BLaER1 (cell line): ENCODE data around the gene MPZL2.
A peak's percentile ranks its signal among the peaks of the same experiment; 100 is the strongest.

Experiments
- H3K27ac ChIP-seq: shearing (Covaris generic); formaldehyde crosslinking; 2 replicates; pipeline ENCODE4 v1.8.1; 2022
- H3K27me3 ChIP-seq: shearing (Covaris generic); formaldehyde crosslinking; 2 replicates; pipeline ENCODE4 v1.8.1; 2022
- H3K36me3 ChIP-seq: shearing (Covaris generic); formaldehyde crosslinking; 2 replicates; pipeline ENCODE4 v1.8.1; 2022
- H3K4me1 ChIP-seq: shearing (Covaris generic); formaldehyde crosslinking; 2 replicates; pipeline ENCODE4 v1.8.1; 2022
- H3K4me2 ChIP-seq: shearing (Covaris generic); formaldehyde crosslinking; 2 replicates; pipeline ENCODE4 v1.8.1; 2022
- H3K4me3 ChIP-seq: shearing (Covaris generic); formaldehyde crosslinking; 2 replicates; pipeline ENCODE4 v1.8.1; 2022
- H3K9ac ChIP-seq: shearing (Covaris generic); formaldehyde crosslinking; 2 replicates; pipeline ENCODE4 v1.8.1; 2022
- H3K9me3 ChIP-seq: shearing (Covaris generic); formaldehyde crosslinking; 2 replicates; pipeline ENCODE4 v1.8.1; 2022
- H4K20me1 ChIP-seq: shearing (Covaris generic); formaldehyde crosslinking; 2 replicates; pipeline ENCODE4 v1.8.1; 2022
- Cebpa-rat ChIP-seq: shearing (Covaris generic); IDR thresholded peaks from 2 replicates; pipeline ENCODE4 v1.8.1; 2022

Gene MPZL2

DNA sequence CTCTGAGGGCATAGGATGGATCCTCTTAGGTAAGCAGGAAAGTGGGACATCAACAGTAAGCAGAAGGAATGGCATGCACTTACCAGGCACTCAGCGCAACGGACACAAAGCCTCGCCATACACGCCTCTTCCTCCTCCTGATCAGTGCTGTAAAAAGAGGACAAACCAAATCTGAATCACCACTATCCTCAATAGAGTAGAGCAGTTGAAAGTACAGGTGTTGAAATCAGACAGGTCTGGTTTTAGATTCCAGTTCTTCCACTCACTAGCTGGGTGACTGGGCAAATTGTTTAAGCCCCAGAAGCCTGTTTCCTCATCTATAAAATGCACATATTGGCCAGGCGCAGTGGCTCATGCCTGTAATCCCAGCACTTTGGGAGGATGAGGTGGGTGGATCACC is 30.7 kb downstream of the MPZL2 start:
- H3K4me3 ChIP-seq, result no peak overlapping the region
- H4K20me1 ChIP-seq, result no peaks in the 10 kb centered on the region
- peaks cover 17% of the 10 kb centered on the region for H3K4me1 ChIP-seq
- no peaks in the 10 kb centered on the region for H3K27me3 ChIP-seq
- no peak overlapping the region for H3K4me2 ChIP-seq
- no peak for TF ChIP-seq Cebpa-rat
- H3K27ac ChIP-seq, result no peak overlapping the region
- H3K9me3 ChIP-seq, result no peaks in the 10 kb centered on the region
- no peak overlapping the region for H3K9ac ChIP-seq
- no peaks in the 10 kb centered on the region for H3K36me3 ChIP-seq

DNA sequence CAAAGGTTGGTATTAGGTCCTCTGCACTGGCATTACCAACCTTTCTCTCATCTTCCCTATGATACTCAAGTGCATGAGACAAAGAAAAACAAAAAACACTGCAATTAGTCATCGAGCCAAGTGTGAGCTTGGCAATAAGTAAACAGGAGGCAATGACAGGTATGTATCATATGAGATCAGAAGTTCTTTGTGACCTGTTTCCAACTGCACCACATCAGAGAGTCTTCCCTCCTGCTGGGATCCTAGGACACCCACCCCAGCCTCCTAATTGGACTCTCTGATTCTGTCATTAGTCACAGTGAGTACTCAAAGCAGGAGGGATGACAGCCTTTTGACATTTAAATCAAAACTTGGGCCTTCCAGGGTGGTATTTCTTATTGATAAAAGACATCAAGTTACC is 31.4 kb downstream of the MPZL2 start:
- Histone ChIP-seq H4K20me1 (no peaks in the 10 kb centered on the region), H3K27me3 (no peaks in the 10 kb centered on the region), H3K9me3 (no peaks in the 10 kb centered on the region), H3K4me3 (no peak overlapping the region), H3K36me3 (no peaks in the 10 kb centered on the region), H3K9ac (no peak overlapping the region), H3K27ac (no peak overlapping the region), H3K4me2 (no peak overlapping the region), H3K4me1 (peaks cover 24% of the 10 kb centered on the region)
- TF ChIP-seq Cebpa-rat, result no peak

DNA sequence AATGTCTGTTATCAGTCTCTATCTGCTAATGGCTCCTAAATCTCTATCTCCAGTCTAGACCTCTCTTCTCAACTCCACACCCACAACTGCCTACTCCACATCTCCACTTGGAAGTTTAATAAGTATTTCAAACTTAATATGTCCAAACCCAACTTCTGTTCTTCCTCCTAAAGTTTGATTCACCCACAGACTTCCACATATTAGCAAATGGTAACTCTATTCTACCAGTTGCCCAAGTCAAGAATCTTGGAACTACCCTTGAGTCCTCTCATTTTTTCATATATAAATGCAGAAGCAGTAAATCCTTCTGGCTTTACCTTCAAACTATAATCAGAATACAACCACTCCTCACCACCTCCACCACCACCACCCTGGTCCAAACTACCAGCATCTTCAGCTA is 32.6 kb downstream of the MPZL2 start:
- Histone ChIP-seq H3K4me2 (no peak overlapping the region), H3K4me1 (peaks cover 35% of the 10 kb centered on the region), H4K20me1 (no peaks in the 10 kb centered on the region), H3K9me3 (no peaks in the 10 kb centered on the region), H3K4me3 (no peak overlapping the region), H3K9ac (no peak overlapping the region), H3K27ac (no peak overlapping the region), H3K27me3 (no peaks in the 10 kb centered on the region), H3K36me3 (no peaks in the 10 kb centered on the region)
- TF ChIP-seq Cebpa-rat, result no peak

DNA sequence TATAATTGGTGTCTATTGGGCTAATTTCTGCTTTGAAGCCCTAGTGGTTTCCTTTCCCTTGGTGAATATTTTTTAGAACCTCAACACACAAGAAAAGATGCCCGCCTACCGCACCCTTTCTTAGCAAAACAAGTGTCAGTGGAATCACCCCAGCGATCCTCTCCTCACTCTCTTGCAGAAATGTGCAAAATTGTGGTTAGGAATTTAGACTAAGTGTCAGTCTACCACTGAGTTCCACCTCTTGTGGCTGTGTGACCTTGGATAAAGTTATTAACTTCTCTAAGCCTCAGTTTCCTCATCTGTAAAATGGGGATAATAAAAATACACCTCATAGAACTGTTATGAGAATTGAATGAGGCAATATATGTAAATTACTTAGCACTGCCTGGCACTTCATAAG is 34.0 kb downstream of the MPZL2 start:
- Histone ChIP-seq H3K4me3 (no peak overlapping the region), H3K9me3 (no peaks in the 10 kb centered on the region), H3K9ac (no peak overlapping the region), H4K20me1 (no peaks in the 10 kb centered on the region), H3K27me3 (no peaks in the 10 kb centered on the region), H3K4me1 (peaks cover 40% of the 10 kb centered on the region), H3K36me3 (no peaks in the 10 kb centered on the region), H3K27ac (no peak overlapping the region), H3K4me2 (peak overlapping the region; percentile 38)
- TF ChIP-seq Cebpa-rat, result no peak

DNA sequence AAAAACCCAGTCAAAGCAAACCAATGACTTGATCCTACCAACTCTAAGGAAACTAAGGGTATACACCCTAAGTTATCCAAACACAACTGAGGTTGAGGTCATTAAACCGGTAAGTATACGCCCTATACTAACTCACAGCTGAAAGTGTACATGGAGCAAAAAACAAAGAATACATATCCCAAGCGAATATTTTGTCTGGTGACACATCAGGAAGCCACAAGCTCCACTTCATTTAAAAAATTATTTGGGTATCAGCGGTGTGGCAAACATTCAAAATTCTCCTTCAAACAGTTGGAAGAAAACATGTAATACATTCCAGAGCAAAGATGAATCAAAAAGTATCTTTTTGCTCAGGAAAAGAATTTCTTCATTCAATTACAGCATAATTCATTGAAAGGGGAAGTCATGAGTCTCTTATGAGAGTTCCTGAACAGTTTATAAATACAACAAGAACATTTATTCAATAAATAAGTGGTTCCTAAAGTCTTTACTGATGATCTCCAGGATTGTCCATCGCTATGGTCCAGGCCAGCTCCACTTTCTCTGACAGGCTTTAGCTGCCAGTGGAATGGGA is 34.7 kb downstream of the MPZL2 start:
- TF ChIP-seq Cebpa-rat, result no peak
- no peaks in the 10 kb centered on the region for H3K27me3 ChIP-seq
- H3K27ac ChIP-seq, result no peak overlapping the region
- no peak overlapping the region for H3K9ac ChIP-seq
- no peaks in the 10 kb centered on the region for H4K20me1 ChIP-seq
- H3K4me2 ChIP-seq, result peak overlapping the region; percentile 38
- no peaks in the 10 kb centered on the region for H3K9me3 ChIP-seq
- H3K4me1 ChIP-seq, result peaks cover 48% of the 10 kb centered on the region
- H3K4me3 ChIP-seq, result no peak overlapping the region
- no peaks in the 10 kb centered on the region for H3K36me3 ChIP-seq

DNA sequence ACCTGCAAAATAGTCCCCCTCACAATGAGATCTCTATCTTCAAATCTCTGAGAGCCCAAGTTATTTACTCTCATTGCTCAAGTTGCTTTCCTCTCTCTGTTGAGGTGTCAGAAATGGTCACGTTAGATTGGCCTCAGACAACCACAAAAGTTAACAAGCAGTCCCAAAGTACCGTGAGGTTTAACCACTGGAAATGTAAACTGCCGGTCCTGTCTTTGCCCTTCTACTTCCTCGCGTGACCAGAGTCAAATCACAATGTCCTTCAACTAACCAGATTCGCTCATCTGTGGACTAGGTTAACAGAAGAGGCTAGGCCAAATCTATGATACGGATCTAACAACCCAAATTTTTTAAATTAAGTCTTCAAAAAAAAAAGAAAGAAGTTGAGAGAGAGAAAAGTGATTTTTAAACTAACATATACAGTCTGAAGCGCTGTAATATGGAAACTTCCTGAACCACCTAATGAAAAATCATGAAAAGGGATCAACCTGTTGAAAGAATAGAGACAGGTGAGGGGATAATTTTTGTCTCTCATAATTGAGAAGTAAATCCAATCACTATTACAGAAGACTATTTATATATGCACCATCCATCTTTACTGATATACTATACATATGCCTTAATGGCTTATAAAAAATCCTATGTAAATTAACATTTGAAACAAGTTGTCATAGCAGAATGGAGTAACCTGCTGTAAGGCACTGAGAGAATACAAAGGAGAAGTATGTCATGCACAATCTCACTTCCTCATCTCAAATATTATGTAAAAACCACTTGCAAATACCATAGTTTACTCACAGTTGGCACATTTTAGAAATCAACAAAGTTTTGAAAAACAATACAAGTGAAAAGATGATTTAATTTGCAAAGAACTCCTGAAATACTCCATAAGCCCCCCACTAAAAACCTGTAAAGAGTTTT is 36.0 kb downstream of the MPZL2 start:
- Histone ChIP-seq H3K27ac (no peak overlapping the region), H3K9ac (no peak overlapping the region), H3K4me2 (peak overlapping the region; percentile 50), H3K27me3 (no peaks in the 10 kb centered on the region), H3K4me3 (no peak overlapping the region), H3K36me3 (no peaks in the 10 kb centered on the region), H3K9me3 (no peaks in the 10 kb centered on the region), H4K20me1 (no peaks in the 10 kb centered on the region), H3K4me1 (peaks cover 57% of the 10 kb centered on the region)
- no peak for TF ChIP-seq Cebpa-rat

DNA sequence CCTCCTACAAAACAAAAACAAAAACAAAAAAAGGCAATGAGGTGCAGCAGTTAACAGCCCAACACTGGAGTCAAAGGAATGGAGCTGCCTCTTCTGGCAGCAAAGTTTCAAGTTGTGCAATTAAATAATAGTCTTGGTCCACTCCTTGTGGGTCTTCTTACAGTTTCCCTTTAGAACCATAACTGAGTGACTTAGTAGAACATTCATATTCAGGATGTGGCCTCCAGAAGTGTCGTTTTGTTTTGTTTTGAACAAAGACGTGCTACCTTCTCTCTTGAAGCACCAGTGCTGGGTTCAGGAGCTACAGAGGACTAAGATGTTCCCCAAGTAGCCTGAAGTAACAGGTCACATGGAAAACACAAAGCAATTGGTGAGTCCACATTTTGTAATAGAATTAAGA is 37.3 kb downstream of the MPZL2 start:
- H3K9ac ChIP-seq, result no peak overlapping the region
- H3K9me3 ChIP-seq, result no peaks in the 10 kb centered on the region
- no peak overlapping the region; the same call in 1 of the 2 replicates for H3K4me2 ChIP-seq
- no peaks in the 10 kb centered on the region for H4K20me1 ChIP-seq
- peaks cover 57% of the 10 kb centered on the region for H3K4me1 ChIP-seq
- H3K27ac ChIP-seq, result no peak overlapping the region
- H3K27me3 ChIP-seq, result no peaks in the 10 kb centered on the region
- H3K4me3 ChIP-seq, result no peak overlapping the region
- H3K36me3 ChIP-seq, result no peaks in the 10 kb centered on the region
- TF ChIP-seq Cebpa-rat, result no peak

DNA sequence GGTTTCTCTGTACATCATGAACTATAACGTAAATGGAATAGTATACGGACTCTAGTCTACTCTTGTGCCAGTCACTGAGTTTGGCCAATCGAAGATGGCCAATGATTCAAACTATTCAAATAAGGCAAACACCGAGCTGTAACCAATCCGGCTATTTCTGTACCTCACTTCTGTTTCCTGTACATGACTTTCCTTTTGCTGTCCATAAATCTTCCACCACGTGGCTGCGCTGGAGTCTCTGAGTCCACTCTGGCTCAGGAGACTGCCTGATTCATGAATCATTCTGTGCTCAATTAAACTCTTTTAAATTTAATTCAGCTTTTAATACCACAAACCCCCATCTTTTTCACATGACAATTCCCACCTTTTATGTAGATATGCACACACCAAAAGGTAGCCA is 37.8 kb downstream of the MPZL2 start:
- Histone ChIP-seq H3K4me3 (no peak overlapping the region), H3K27ac (no peak overlapping the region), H3K9ac (no peak overlapping the region), H3K4me1 (peaks cover 57% of the 10 kb centered on the region), H3K9me3 (no peaks in the 10 kb centered on the region), H3K4me2 (no peak overlapping the region), H3K36me3 (no peaks in the 10 kb centered on the region), H3K27me3 (no peaks in the 10 kb centered on the region), H4K20me1 (no peaks in the 10 kb centered on the region)
- TF ChIP-seq Cebpa-rat, result no peak

DNA sequence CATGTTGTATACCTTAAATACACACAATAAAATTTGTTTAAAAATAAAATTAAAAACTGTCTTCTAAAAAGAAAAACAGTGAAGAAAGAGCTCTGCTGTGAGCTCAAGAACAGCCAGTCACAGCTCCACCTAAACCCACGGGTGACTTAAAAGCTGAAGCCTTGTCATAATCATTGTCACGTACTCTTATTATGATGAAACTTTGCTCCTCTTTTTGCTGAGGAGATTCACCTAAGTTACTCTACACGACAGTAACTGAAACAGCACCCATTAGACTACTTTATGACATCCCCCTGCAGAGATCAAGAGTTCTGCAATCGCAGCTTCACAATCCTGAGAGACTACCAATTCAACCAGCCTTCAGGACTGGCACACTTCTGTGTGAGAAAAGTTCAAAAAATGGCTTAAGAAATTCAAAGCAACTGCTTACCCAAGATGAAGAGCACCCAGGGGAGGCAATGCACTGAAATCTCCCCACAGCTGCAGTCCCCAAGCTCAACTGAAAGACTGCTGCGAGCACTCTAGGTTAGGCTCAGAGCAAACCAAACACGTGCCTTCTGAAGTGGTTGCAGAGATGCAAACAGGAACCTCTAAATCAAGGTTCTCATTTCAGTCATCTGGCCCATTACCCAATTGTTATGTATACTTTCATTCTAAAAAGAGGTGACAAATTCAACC is 39.4 kb downstream of the MPZL2 start, which contains the start of gene JAML:
JAML (minus strand) TSS at position 501 of the 678 bp plus-strand sequence. CDS start 10,145 bp downstream, outside the sequence.
- H3K27ac ChIP-seq, result 0 out of 2 replicates have a peak within 1 kb of the TSS, but pooled peaks have one; percentile 25

More for the DNA sequence above, 39.4 kb downstream of the MPZL2 start, which contains the start of gene JAML:
- H3K4me3 ChIP-seq, result no peak within 1 kb of the TSS
- peak within 1 kb of the TSS; percentile 60 for H3K4me2 ChIP-seq
- H3K36me3 ChIP-seq, result no peaks in the 10 kb centered on the region
- no peaks in the 10 kb centered on the region for H3K9me3 ChIP-seq
- 0 out of 2 replicates have a peak, but pooled peaks have one; percentile 12 for TF ChIP-seq Cebpa-rat
- peaks cover 53% of the 10 kb centered on the region for H3K4me1 ChIP-seq
- no peaks in the 10 kb centered on the region for H3K27me3 ChIP-seq
- H3K9ac ChIP-seq, result peak within 1 kb of the TSS; percentile 44; the same call in 1 of the 2 replicates
- H4K20me1 ChIP-seq, result no peaks in the 10 kb centered on the region
